CD14-positive monocyte (primary cell): ENCODE measurements around the gene VSIR. TPM values are rescaled to one million over a fixed set of nuclear protein-coding genes. Genes with fewer than 3 reads are reported as not detected.

Experiments
- DNase-seq, 3 donors: peaks; one replicate each; pipeline ENCODE4 v3.0.0-alpha.2; 2011 to 2022
- H2AFZ ChIP-seq: 2 replicates; pipeline ENCODE4 v1.6.0; 2012; ENCODE audit warnings: mild to moderate bottlenecking, low read depth, low read length, inconsistent platforms; ENCODE audit not compliant: insufficient read depth, poor library complexity, severe bottlenecking
- H3K27ac ChIP-seq, 2 donors: 1 replicate in 1 of 2; 2 replicates in 1 of 2; pipeline ENCODE4 v1.5.1; 2012 to 2013; ENCODE audit warnings: low read length in 2 of 2, control low read depth in 1 of 2, inconsistent platforms in 1 of 2, low read depth in 1 of 2, mild to moderate bottlenecking in 1 of 2
- H3K27me3 ChIP-seq, 2 donors: one replicate each; pipeline versions ENCODE4 v1.6.0 to v1.6.1; 2011 to 2013; ENCODE audit warnings: low read length in 2 of 2; ENCODE audit not compliant: control insufficient read depth in 2 of 2, insufficient read depth in 2 of 2
- H3K36me3 ChIP-seq, 2 donors: replicated peaks in 1 of 2; 1 replicate in 1 of 2; 2 replicates in 1 of 2; pipeline versions ENCODE4 v1.5.1 to v1.6.1; 2012 to 2013; ENCODE audit warnings: low read length in 2 of 2, control low read depth in 1 of 2, inconsistent platforms in 1 of 2, mild to moderate bottlenecking in 1 of 2; ENCODE audit not compliant: insufficient read depth in 2 of 2, control insufficient read depth in 1 of 2
- H3K4me1 ChIP-seq, 2 donors: 1 replicate in 1 of 2; 2 replicates in 1 of 2; pipeline versions ENCODE4 v1.5.1 to v1.6.1; 2012 to 2013; ENCODE audit warnings: low read length in 2 of 2, control low read depth in 1 of 2, inconsistent platforms in 1 of 2, mild to moderate bottlenecking in 1 of 2, moderate library complexity in 1 of 2; ENCODE audit not compliant: insufficient read depth in 2 of 2, control insufficient read depth in 1 of 2
- H3K4me2 ChIP-seq: replicated peaks from 2 replicates; pipeline ENCODE3; 2012; ENCODE audit warnings: low read length, moderate library complexity, mild to moderate bottlenecking; ENCODE audit not compliant: poor library complexity, severe bottlenecking; ENCODE audit errors: extremely low read depth
- H3K4me3 ChIP-seq, 3 experiments: fragments of 200-600 bp in 1 of 3; sonication (generic) in 1 of 3; replicated peaks in 1 of 3; 1 replicate in 2 of 3; 2 replicates in 1 of 3; pipeline ENCODE4 v1.5.1; 2011 to 2013; ENCODE audit warnings: low read length in 3 of 3, mild to moderate bottlenecking in 3 of 3, control low read depth in 2 of 3, low read depth in 2 of 3, inconsistent platforms in 1 of 3, moderate library complexity in 1 of 3
- H3K79me2 ChIP-seq: 2 replicates; pipeline ENCODE4 v1.6.0; 2012; ENCODE audit warnings: mild to moderate bottlenecking, control low read depth, inconsistent platforms, low read length, moderate library complexity; ENCODE audit not compliant: insufficient read depth
- H3K9ac ChIP-seq: 2 replicates; pipeline ENCODE4 v1.6.0; 2017; ENCODE audit warnings: low read length, mild to moderate bottlenecking; ENCODE audit not compliant: insufficient read depth, poor library complexity, severe bottlenecking
- H3K9me3 ChIP-seq, 2 donors: replicated peaks in 1 of 2; 1 replicate in 1 of 2; 2 replicates in 1 of 2; pipeline versions ENCODE4 v1.5.1 to v1.6.1; 2012 to 2013; ENCODE audit warnings: low read length in 2 of 2, control low read depth in 1 of 2; ENCODE audit not compliant: control insufficient read depth in 1 of 2, insufficient read depth in 1 of 2
- H4K20me1 ChIP-seq: 2 replicates; pipeline ENCODE4 v1.6.0; 2012; ENCODE audit warnings: mild to moderate bottlenecking, low read length, control low read depth, moderate library complexity; ENCODE audit not compliant: insufficient read depth
- H3K27ac Mint-ChIP-seq, 7 donors: one replicate each; pipeline ENCODE4 v1.8.0; 2020; ENCODE audit warnings: mild to moderate bottlenecking in 7 of 7, mixed read lengths in 7 of 7, moderate library complexity in 6 of 7, inconsistent platforms in 2 of 7
- H3K27me3 Mint-ChIP-seq, 3 donors: one replicate each; pipeline ENCODE4 v1.8.0; 2021 to 2022; ENCODE audit warnings: low read depth in 3 of 3, mild to moderate bottlenecking in 3 of 3, mixed read lengths in 3 of 3, moderate library complexity in 3 of 3, inconsistent platforms in 1 of 3
- H3K36me3 Mint-ChIP-seq, 2 donors: one replicate each; pipeline ENCODE4 v1.8.0; 2020; ENCODE audit warnings: mixed read lengths in 2 of 2, inconsistent platforms in 1 of 2, mild to moderate bottlenecking in 1 of 2
- H3K4me1 Mint-ChIP-seq: one replicate; pipeline ENCODE4 v1.8.0; 2020; ENCODE audit warnings: mild to moderate bottlenecking, mixed read lengths
- H3K4me3 Mint-ChIP-seq, 2 donors: one replicate each; pipeline ENCODE4 v1.8.0; 2020; ENCODE audit warnings: mild to moderate bottlenecking in 2 of 2, mixed read lengths in 2 of 2, moderate library complexity in 1 of 2
- H3K9me3 Mint-ChIP-seq, 7 donors: one replicate each; pipeline ENCODE4 v1.8.0; 2020 to 2022; ENCODE audit warnings: mixed read lengths in 7 of 7, mild to moderate bottlenecking in 6 of 7, moderate library complexity in 6 of 7, inconsistent platforms in 2 of 7
- CTCF ChIP-seq: fragments of 200-600 bp; IDR thresholded peaks from one replicate; pipeline ENCODE4 v1.8.0; 2022; ENCODE audit warnings: antibody characterized with exemption, mild to moderate bottlenecking
- WGBS: methylation state at CpG from one replicate; pipeline ENCODE4 v1.1.5; 2013; ENCODE audit warnings: missing lambda C conversion rate; ENCODE audit not compliant: insufficient coverage; 5-methylcytosine and 5-hydroxymethylcytosine counted together
- intact Hi-C, 2 donors: fragments of 100-400 bp; cut with micrococcal nuclease; formaldehyde crosslinking; loops; one replicate each; pipeline versions ENCODE4 v1.15.0 to v1.15.1; 2023
- polyA plus RNA-seq, 3 donors: library from polyadenylated mRNA; depleted of rRNA in 1 of 3; unstranded in 2 of 3; stranded (reverse) in 1 of 3; fragments of 300-500 nt in 2 of 3; fragments of >200 nt in 1 of 3; fragmentation: Illumina TruSeq in 2 of 3; gene quantifications; 1 replicate in 2 of 3; 2 replicates in 1 of 3; pipeline ENCODE4 v1.2.3, GENCODE V29; 2012 to 2021

VSIR gene
- polyA plus RNA-seq, 3 donors: 635 to 1,133 (median 801) TPM

- intact Hi-C loops: loop anchor here in 1 of 2 donors (5.0 kb wide), 1 partner anchor 396 kb away; the partner anchor contains the start of gene SLC29A3
Measured at GRCh38 chr10:71713135-71714030, 59.9 kb downstream of the VSIR start.

More at GRCh38 chr10:71713135-71714030, 59.9 kb downstream of the VSIR start:
- Histone ChIP-seq H3K9ac (peak overlapping the region; percentile 76), H3K4me2 (peak overlapping the region; percentile 96), H3K4me3 (peak overlapping the region; percentile 64 to 89 (median 75)), H3K27ac (peak overlapping the region; percentile 84), H2AFZ (peak overlapping the region; percentile 38), H3K4me1 (peaks cover 93 to 97% of the 10 kb centered on the region in 2 donors), H3K27me3 (no peaks in the 10 kb centered on the region), H4K20me1 (peaks cover 30% of the 10 kb centered on the region), H3K79me2 (peaks cover 57% of the 10 kb centered on the region), H3K9me3 (no peaks in the 10 kb centered on the region), H3K36me3 (peaks cover 7 to 21% of the 10 kb centered on the region in 2 donors)
- Mint-ChIP-seq H3K27ac (peak overlapping the region; percentile 90 to 97 (median 96)), H3K27me3 (peaks cover 0 to 1% (median 0%) of the 10 kb centered on the region in 3 donors), H3K4me1 (peaks cover 96% of the 10 kb centered on the region), H3K9me3 (no peaks in the 10 kb centered on the region), H3K4me3 (peak overlapping the region; percentile 95 to 98), H3K36me3 (peaks cover 29 to 39% of the 10 kb centered on the region in 2 donors)
- 14% methylated on average over 6 of the region's 12 CpGs for WGBS
- peak; percentile 49 to 79 (median 63) for DNase-seq
- no peak for TF ChIP-seq CTCF
